CD4-positive, alpha-beta T cell (primary cell): Measurements from ENCODE around the gene RARB. TPM values are rescaled to one million over a fixed set of nuclear protein-coding genes. Genes with fewer than 3 reads are reported as not detected.

Experiments used
- ATAC-seq: fragments of 200-7000 bp; cut with Tn5 transposase; one replicate; pipeline ENCODE4 v1.10.0; 2022; ENCODE audit warnings: mild to moderate bottlenecking; ENCODE audit not compliant: poor library complexity
- CTCF ChIA-PET: fragments of 350-600 bp; sonication (Branson Sonifier 250); formaldehyde crosslinking; loops from one replicate; lab custom pipeline; 2021; ENCODE audit warnings: antibody characterized with exemption, inconsistent platforms; lab: Charles Lee
- POLR2A ChIA-PET: fragments of 350-600 bp; sonication (Branson Sonifier 250); formaldehyde crosslinking; loops from one replicate; lab custom pipeline; 2021; ENCODE audit warnings: antibody characterized with exemption, inconsistent platforms; lab: Charles Lee
- DNase-seq, 14 experiments: peaks; one replicate each; pipeline ENCODE4 v3.0.0-alpha.2; 2013 to 2020; ENCODE audit warnings: mixed read lengths in 2 of 14
- H3K27ac ChIP-seq, 2 donors: one replicate each; pipeline versions ENCODE4 v1.5.1 to v1.7.0; 2013; ENCODE audit warnings: low read length in 2 of 2, low read depth in 1 of 2, mild to moderate bottlenecking in 1 of 2
- H3K27me3 ChIP-seq, 2 experiments: 1 replicate in 1 of 2; 2 replicates in 1 of 2; pipeline versions ENCODE4 v1.6.1 to v1.7.0; 2013; ENCODE audit warnings: low read length in 2 of 2, control low read depth in 1 of 2, mild to moderate bottlenecking in 1 of 2, moderate library complexity in 1 of 2; ENCODE audit not compliant: insufficient read depth in 2 of 2, control insufficient read depth in 1 of 2
- H3K36me3 ChIP-seq: one replicate; pipeline ENCODE4 v1.6.1; 2013; ENCODE audit warnings: low read length, control low read depth; ENCODE audit not compliant: insufficient read depth
- H3K4me1 ChIP-seq: one replicate; pipeline ENCODE4 v1.6.1; 2013; ENCODE audit warnings: low read length, control low read depth; ENCODE audit not compliant: insufficient read depth
- H3K4me3 ChIP-seq: one replicate; pipeline ENCODE4 v1.5.1; 2013; ENCODE audit warnings: mild to moderate bottlenecking, low read length, moderate library complexity
- H3K9me3 ChIP-seq, 2 experiments: 1 replicate in 1 of 2; 2 replicates in 1 of 2; pipeline versions ENCODE4 v1.6.1 to v1.7.0; 2013; ENCODE audit warnings: low read length in 2 of 2, mild to moderate bottlenecking in 2 of 2, control low read depth in 1 of 2, moderate library complexity in 1 of 2; ENCODE audit not compliant: control insufficient read depth in 1 of 2, insufficient read depth in 1 of 2
- H3K27ac Mint-ChIP-seq: one replicate; pipeline ENCODE4 v1.8.0; 2020; ENCODE audit warnings: mixed read lengths
- H3K27me3 Mint-ChIP-seq: one replicate; pipeline ENCODE4 v1.8.0; 2021; ENCODE audit warnings: mixed read lengths
- H3K36me3 Mint-ChIP-seq: one replicate; pipeline ENCODE4 v1.8.0; 2021; ENCODE audit warnings: low read depth, mixed read lengths
- H3K4me1 Mint-ChIP-seq: one replicate; pipeline ENCODE4 v1.8.0; 2021; ENCODE audit warnings: low read depth, mixed read lengths
- H3K4me3 Mint-ChIP-seq: one replicate; pipeline ENCODE4 v1.8.0; 2020; ENCODE audit warnings: mild to moderate bottlenecking, mixed read lengths
- H3K9me3 Mint-ChIP-seq: one replicate; pipeline ENCODE4 v1.8.0; 2020; ENCODE audit warnings: mixed read lengths
- intact Hi-C, 2 experiments: fragments of 100-400 bp; cut with DNase I in 1 of 2; cut with micrococcal nuclease in 1 of 2; formaldehyde crosslinking; loops; one replicate each; pipeline versions ENCODE4 v1.15.1 to v1.9.0; 2023 to 2025; cut with DNase I, micrococcal nuclease
- total RNA-seq, 174 experiments: library from RNA in 2 of 174; stranded (reverse) in 2 of 174; gene quantifications; one replicate each; pipeline ENCODE4 v1.2.3 and lab custom pipeline; 2021 to 2026
- TF ChIP-seq, protein P1 (sequence below): fragments of 200-600 bp; IDR thresholded peaks from one replicate; pipeline ENCODE4 v1.8.0; 2022; ENCODE audit warnings: antibody characterized with exemption, mild to moderate bottlenecking

The RARB gene
- total RNA-seq, 2 experiments from 2014 or later, result not detected

DNA sequence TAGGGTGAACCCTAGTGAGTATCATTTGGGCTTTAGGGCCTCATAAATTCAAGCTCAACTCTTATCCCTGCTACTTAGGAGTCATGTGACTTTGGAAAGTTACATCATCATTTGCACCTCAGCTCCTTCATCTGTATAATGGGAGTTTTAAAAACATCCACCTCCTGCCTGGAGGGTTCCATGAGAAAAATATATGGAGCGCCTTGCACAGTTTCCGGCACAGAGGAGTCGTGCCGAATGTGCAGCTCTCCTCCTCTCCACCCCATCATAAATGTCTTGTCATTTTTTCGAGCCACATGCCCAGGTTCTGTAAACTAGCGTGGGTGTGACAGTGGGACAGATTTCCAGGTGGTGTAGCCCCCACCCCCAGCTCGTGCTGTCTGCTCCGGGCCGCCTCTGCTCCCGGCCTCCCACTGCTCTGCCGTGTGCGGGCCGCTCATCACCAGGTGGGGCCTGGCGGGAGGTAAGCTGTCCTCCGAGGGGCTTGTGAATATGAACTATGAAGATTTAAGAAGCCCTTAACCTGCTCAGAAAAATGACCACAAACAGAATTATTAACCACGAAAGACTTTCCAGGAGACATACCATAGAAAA, 146.2 kb downstream of the RARB start:
- Histone ChIP-seq H3K4me3 (no peak overlapping the region), H3K27ac (no peak overlapping the region), H3K27me3 (no peaks in the 10 kb centered on the region), H3K9me3 (no peaks in the 10 kb centered on the region), H3K4me1 (no peaks in the 10 kb centered on the region), H3K36me3 (no peaks in the 10 kb centered on the region)
- intact Hi-C loops, result no loop called here
- Mint-ChIP-seq H3K27ac (no peak overlapping the region), H3K36me3 (no peaks in the 10 kb centered on the region), H3K4me1 (no peaks in the 10 kb centered on the region), H3K27me3 (peaks cover 3% of the 10 kb centered on the region), H3K9me3 (no peaks in the 10 kb centered on the region), H3K4me3 (no peak overlapping the region)
- ATAC-seq, result no peak
- no peak for DNase-seq
- POLR2A ChIA-PET, result no interaction called here
- CTCF ChIA-PET, result no interaction called here
- TF ChIP-seq, protein P1, sequence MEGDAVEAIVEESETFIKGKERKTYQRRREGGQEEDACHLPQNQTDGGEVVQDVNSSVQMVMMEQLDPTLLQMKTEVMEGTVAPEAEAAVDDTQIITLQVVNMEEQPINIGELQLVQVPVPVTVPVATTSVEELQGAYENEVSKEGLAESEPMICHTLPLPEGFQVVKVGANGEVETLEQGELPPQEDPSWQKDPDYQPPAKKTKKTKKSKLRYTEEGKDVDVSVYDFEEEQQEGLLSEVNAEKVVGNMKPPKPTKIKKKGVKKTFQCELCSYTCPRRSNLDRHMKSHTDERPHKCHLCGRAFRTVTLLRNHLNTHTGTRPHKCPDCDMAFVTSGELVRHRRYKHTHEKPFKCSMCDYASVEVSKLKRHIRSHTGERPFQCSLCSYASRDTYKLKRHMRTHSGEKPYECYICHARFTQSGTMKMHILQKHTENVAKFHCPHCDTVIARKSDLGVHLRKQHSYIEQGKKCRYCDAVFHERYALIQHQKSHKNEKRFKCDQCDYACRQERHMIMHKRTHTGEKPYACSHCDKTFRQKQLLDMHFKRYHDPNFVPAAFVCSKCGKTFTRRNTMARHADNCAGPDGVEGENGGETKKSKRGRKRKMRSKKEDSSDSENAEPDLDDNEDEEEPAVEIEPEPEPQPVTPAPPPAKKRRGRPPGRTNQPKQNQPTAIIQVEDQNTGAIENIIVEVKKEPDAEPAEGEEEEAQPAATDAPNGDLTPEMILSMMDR, result no peak

DNA sequence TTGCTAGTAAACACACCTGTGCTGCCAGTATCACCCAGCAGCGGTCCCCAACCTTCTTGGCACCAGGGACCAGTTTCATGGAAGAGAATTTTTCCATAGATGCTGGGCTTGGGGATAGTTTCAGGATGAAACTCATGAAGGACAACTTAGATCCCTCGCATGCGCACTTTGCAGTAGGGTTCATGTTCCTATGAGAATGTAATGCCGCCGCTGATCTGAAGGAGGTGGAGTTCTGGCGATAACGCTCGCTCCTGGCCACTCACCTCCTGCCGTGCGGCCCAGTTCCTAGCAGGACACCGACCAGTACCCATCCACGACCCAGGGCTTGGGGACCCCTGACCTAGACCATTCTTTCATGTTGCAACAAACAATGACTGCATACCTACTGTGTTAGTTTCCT, 146.9 kb downstream of the RARB start:
- intact Hi-C loops, result no loop called here
- Mint-ChIP-seq H3K36me3 (no peaks in the 10 kb centered on the region), H3K27ac (no peak overlapping the region), H3K9me3 (no peaks in the 10 kb centered on the region), H3K4me1 (no peaks in the 10 kb centered on the region), H3K4me3 (no peak overlapping the region), H3K27me3 (peaks cover 3% of the 10 kb centered on the region)
- no peak for ATAC-seq
- no peaks in the 10 kb centered on the region for H3K36me3 ChIP-seq
- no peaks in the 10 kb centered on the region for H3K27me3 ChIP-seq
- ChIA-PET POLR2A (no interaction called here), CTCF (no interaction called here)
- H3K27ac ChIP-seq, result no peak overlapping the region
- no peaks in the 10 kb centered on the region for H3K4me1 ChIP-seq
- TF ChIP-seq, protein P1, result no peak
- H3K9me3 ChIP-seq, result no peaks in the 10 kb centered on the region
- H3K4me3 ChIP-seq, result no peak overlapping the region
- no peak for DNase-seq

DNA sequence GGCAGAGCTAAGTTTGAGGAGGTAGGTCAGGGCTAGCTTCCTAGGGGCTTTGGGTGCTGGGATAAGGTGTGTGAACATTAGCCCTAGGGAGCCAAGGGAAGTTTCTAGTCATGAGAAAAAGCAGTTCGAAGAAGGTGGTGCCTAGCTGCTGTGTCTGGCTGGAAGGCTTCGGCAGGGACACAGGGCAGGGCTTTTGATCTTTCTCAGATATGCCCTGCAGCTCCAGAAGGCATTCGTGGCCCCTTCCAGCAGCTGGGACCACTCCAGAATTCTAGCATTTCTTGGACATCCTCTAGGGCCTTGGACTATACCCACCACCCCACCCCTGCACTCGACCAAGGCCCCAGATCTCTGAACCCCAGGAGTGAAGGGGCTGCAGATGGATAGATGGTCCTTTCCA, 148.1 kb downstream of the RARB start:
- Mint-ChIP-seq H3K4me1 (no peaks in the 10 kb centered on the region), H3K27ac (no peak overlapping the region), H3K9me3 (no peaks in the 10 kb centered on the region), H3K4me3 (no peak overlapping the region), H3K27me3 (peaks cover 3% of the 10 kb centered on the region), H3K36me3 (no peaks in the 10 kb centered on the region)
- ATAC-seq (no peak), DNase-seq (no peak)
- Histone ChIP-seq H3K36me3 (no peaks in the 10 kb centered on the region), H3K27ac (no peak overlapping the region), H3K4me3 (no peak overlapping the region), H3K27me3 (no peaks in the 10 kb centered on the region), H3K9me3 (no peaks in the 10 kb centered on the region), H3K4me1 (no peaks in the 10 kb centered on the region)
- intact Hi-C loops, result no loop called here
- ChIA-PET POLR2A (no interaction called here), CTCF (no interaction called here)
- TF ChIP-seq, protein P1, result no peak
